CD4-positive, alpha-beta memory T cell (primary cell): Measurements from ENCODE around the gene SLC30A7. TPM values are rescaled to one million over a fixed set of nuclear protein-coding genes. Genes with fewer than 3 reads are reported as not detected.
A peak's percentile ranks its signal among the peaks of the same experiment; 100 is the strongest.
"Not testable (repeated sequence)": the region's sequence is repeated elsewhere in the genome, so short reads cannot be mapped to it uniquely, and the experiment has no call there.

ENCODE experiments used
- CTCF ChIA-PET: fragments of 350-600 bp; sonication (Branson Sonifier 250); formaldehyde crosslinking; loops from one replicate; lab custom pipeline; 2021; ENCODE audit warnings: inconsistent platforms; ENCODE audit not compliant: partially characterized antibody; lab: Charles Lee
- POLR2A ChIA-PET: fragments of 350-600 bp; sonication (Branson Sonifier 250); formaldehyde crosslinking; loops from one replicate; lab custom pipeline; 2021; ENCODE audit not compliant: partially characterized antibody; lab: Charles Lee
- DNase-seq, 5 donors: peaks; one replicate each; pipeline versions ENCODE4 v3.0.0 to v3.0.0-alpha.2; 2020 to 2022; ENCODE audit warnings: mixed read lengths in 1 of 5
- H3K27ac ChIP-seq: one replicate; pipeline ENCODE4 v1.7.0; 2013; ENCODE audit warnings: low read depth, low read length
- H3K27me3 ChIP-seq: 2 replicates; pipeline ENCODE4 v1.7.0; 2013; ENCODE audit warnings: mild to moderate bottlenecking, low read length, moderate library complexity; ENCODE audit not compliant: insufficient read depth
- H3K36me3 ChIP-seq: 2 replicates; pipeline ENCODE4 v1.7.0; 2013; ENCODE audit warnings: mild to moderate bottlenecking, low read length, moderate library complexity; ENCODE audit not compliant: insufficient read depth
- H3K4me1 ChIP-seq: 2 replicates; pipeline ENCODE4 v1.7.0; 2013; ENCODE audit warnings: mild to moderate bottlenecking, low read length, moderate library complexity; ENCODE audit not compliant: insufficient read depth
- H3K4me3 ChIP-seq, 2 donors: one replicate each; pipeline ENCODE4 v1.7.0; 2013; ENCODE audit warnings: low read length in 2 of 2, mild to moderate bottlenecking in 1 of 2
- H3K9me3 ChIP-seq, 2 donors: one replicate each; pipeline ENCODE4 v1.7.0; 2013; ENCODE audit warnings: low read length in 2 of 2, control low read depth in 1 of 2; ENCODE audit not compliant: control insufficient read depth in 1 of 2
- H3K27ac Mint-ChIP-seq, 7 donors: one replicate each; pipeline ENCODE4 v1.8.0; 2020 to 2021; ENCODE audit warnings: mixed read lengths in 7 of 7, mild to moderate bottlenecking in 6 of 7, inconsistent platforms in 3 of 7, moderate library complexity in 3 of 7
- H3K27me3 Mint-ChIP-seq, 2 donors: one replicate each; pipeline ENCODE4 v1.8.0; 2020 to 2021; ENCODE audit warnings: mixed read lengths in 2 of 2
- H3K36me3 Mint-ChIP-seq, 2 donors: one replicate each; pipeline ENCODE4 v1.8.0; 2020 to 2021; ENCODE audit warnings: mixed read lengths in 2 of 2, inconsistent platforms in 1 of 2, mild to moderate bottlenecking in 1 of 2
- H3K4me1 Mint-ChIP-seq, 4 donors: one replicate each; pipeline ENCODE4 v1.8.0; 2020 to 2021; ENCODE audit warnings: mixed read lengths in 4 of 4, mild to moderate bottlenecking in 1 of 4
- H3K4me3 Mint-ChIP-seq, 8 donors: one replicate each; pipeline ENCODE4 v1.8.0; 2020 to 2021; ENCODE audit warnings: mixed read lengths in 8 of 8, mild to moderate bottlenecking in 7 of 8, moderate library complexity in 6 of 8, inconsistent platforms in 3 of 8
- H3K9me3 Mint-ChIP-seq, 8 donors: one replicate each; pipeline ENCODE4 v1.8.0; 2020 to 2021; ENCODE audit warnings: mixed read lengths in 8 of 8, mild to moderate bottlenecking in 5 of 8, inconsistent platforms in 3 of 8, moderate library complexity in 1 of 8
- intact Hi-C: fragments of 100-400 bp; cut with micrococcal nuclease; formaldehyde crosslinking; loops from one replicate; pipeline ENCODE4 v1.15.1; 2023
- polyA plus RNA-seq, 2 donors: library from polyadenylated mRNA; unstranded; fragments of 300-500 nt; fragmentation: Illumina TruSeq; gene quantifications; one replicate each; pipeline ENCODE4 v1.2.3, GENCODE V29; 2021
- total RNA-seq, 2 experiments: library from RNA; stranded (reverse); gene quantifications; one replicate each; pipeline ENCODE4 v1.2.3, GENCODE V29; 2021

Gene SLC30A7
- total and polyA plus RNA-seq, 4 experiments from 2014 or later: 11.3 to 54.9 (median 34.7) TPM

DNA sequence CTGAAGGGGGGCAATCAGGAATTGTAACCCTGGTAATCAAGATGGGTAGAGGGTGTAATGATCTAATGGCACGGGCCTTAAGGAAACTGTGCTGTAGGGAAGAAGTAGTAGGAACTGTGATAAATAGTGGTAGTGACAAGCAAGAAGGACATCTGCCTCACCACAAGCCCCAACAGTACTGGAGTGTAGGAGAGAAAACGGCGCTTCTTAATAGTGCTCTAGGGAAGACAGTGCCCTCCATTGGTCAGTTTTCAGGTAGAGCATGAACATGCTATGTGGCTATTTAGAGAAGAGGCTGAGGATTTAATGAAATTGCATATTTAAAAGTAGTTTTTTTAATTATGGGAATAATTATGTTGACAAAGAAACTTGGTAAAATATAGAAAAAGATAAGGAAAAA lies 32.2 kb downstream of the SLC30A7 start:
- H3K4me3 ChIP-seq: peak overlapping the region in 1 of 2 donors; percentile 39
- Mint-ChIP-seq H3K9me3 (peaks cover 0 to 8% (median 3%) of the 10 kb centered on the region in 8 donors), H3K36me3 (peaks cover 28 to 36% of the 10 kb centered on the region in 2 donors), H3K27me3 (no peaks in the 10 kb centered on the region), H3K4me3 (no peak overlapping the region), H3K27ac (no peak overlapping the region), H3K4me1 (peaks cover 38 to 64% (median 49%) of the 10 kb centered on the region in 4 donors)
- H3K9me3 ChIP-seq: no peaks in the 10 kb centered on the region
- H3K27ac ChIP-seq: peak overlapping the region; percentile 50
- peaks cover 95% of the 10 kb centered on the region for H3K4me1 ChIP-seq
- intact Hi-C loops: loop anchor here (5.0 kb wide), 1 partner anchor 34 kb away; no protein-coding TSS in a partner anchor
- DNase-seq: no peak
- no peaks in the 10 kb centered on the region for H3K36me3 ChIP-seq
- CTCF ChIA-PET: interaction anchor here (0.7 to 7.8 kb wide), 5 partner anchors 309 to 430 kb away, joined by 4 to 129 read pairs (median 5); partner anchors contain the start of gene S1PR1
- H3K27me3 ChIP-seq: no peaks in the 10 kb centered on the region
- POLR2A ChIA-PET: interaction anchor here (0.7 to 10.1 kb wide), 37 partner anchors 9 to 429 kb away, joined by 3 to 335 read pairs (median 5); partner anchors contain the start of genes DPH5, S1PR1 and SLC30A7

GRCh38 chr1:100930494-100930893 lies 34.6 kb downstream of the SLC30A7 start:
- H3K9me3 Mint-ChIP-seq: peaks cover 0 to 28% (median 13%) of the 10 kb centered on the region in 8 donors
- H3K4me1 ChIP-seq: peaks cover 88% of the 10 kb centered on the region
- peak overlapping the region; percentile 86 to 95 (median 90) for H3K27ac Mint-ChIP-seq
- H3K9me3 ChIP-seq: no peaks in the 10 kb centered on the region
- peak overlapping the region; percentile 36 for H3K27ac ChIP-seq
- DNase-seq: peak in 4 of 5 donors; percentile 58 to 68 (median 66)
- ChIA-PET POLR2A (interaction anchor here (1.0 to 10.1 kb wide), 6 partner anchors 19 to 315 kb away, joined by 4 to 335 read pairs (median 17); partner anchors contain the start of genes S1PR1 and SLC30A7), CTCF (interaction anchor here (1.7 to 2.1 kb wide), 5 partner anchors 19 to 379 kb away, joined by 5 to 12 read pairs (median 8); no protein-coding TSS in a partner anchor)
- H3K4me1 Mint-ChIP-seq: peaks cover 42 to 66% (median 53%) of the 10 kb centered on the region in 4 donors
- H3K4me3 Mint-ChIP-seq: peak overlapping the region; percentile 23 to 84 (median 70)
- H3K27me3 ChIP-seq: no peaks in the 10 kb centered on the region
- no peaks in the 10 kb centered on the region for H3K27me3 Mint-ChIP-seq
- no peak overlapping the region for H3K4me3 ChIP-seq
- intact Hi-C loops: no loop called here
- no peaks in the 10 kb centered on the region for H3K36me3 ChIP-seq
- H3K36me3 Mint-ChIP-seq: peaks cover 36 to 42% of the 10 kb centered on the region in 2 donors

- intact Hi-C loops: no loop called here
- H3K9me3 Mint-ChIP-seq: peaks cover 0 to 31% (median 13%) of the 10 kb centered on the region in 8 donors
- H3K27me3 Mint-ChIP-seq: no peaks in the 10 kb centered on the region
- peaks cover 45 to 50% of the 10 kb centered on the region in 2 donors for H3K36me3 Mint-ChIP-seq
- Histone ChIP-seq H3K36me3 (peaks cover 8% of the 10 kb centered on the region), H3K4me3 (no peak overlapping the region), H3K27ac (peak overlapping the region; percentile 36), H3K9me3 (no peaks in the 10 kb centered on the region), H3K4me1 (peaks cover 87% of the 10 kb centered on the region), H3K27me3 (no peaks in the 10 kb centered on the region)
- CTCF ChIA-PET: interaction anchor here (1.0 to 2.0 kb wide), 5 partner anchors 17 to 357 kb away, joined by 3 to 18 read pairs (median 4); no protein-coding TSS in a partner anchor
- POLR2A ChIA-PET: interaction anchor here (0.6 to 2.0 kb wide), 10 partner anchors 11 to 525 kb away, joined by 3 to 13 read pairs (median 3); partner anchors contain the start of gene S1PR1
- peak overlapping the region; percentile 86 to 95 (median 90) for H3K27ac Mint-ChIP-seq
- no peak for DNase-seq
- H3K4me1 Mint-ChIP-seq: peaks cover 43 to 71% (median 58%) of the 10 kb centered on the region in 4 donors
- H3K4me3 Mint-ChIP-seq: peak overlapping the region in 5 of 8 donors; percentile 21 to 84 (median 70)
Observed at GRCh38 chr1:100931716-100932115, 35.8 kb downstream of the SLC30A7 start.

GRCh38 chr1:100933555-100933954 lies 37.7 kb downstream of the SLC30A7 start:
- Histone ChIP-seq H3K27ac (peak overlapping the region; percentile 7), H3K4me1 (peaks cover 68% of the 10 kb centered on the region)
- H3K36me3 ChIP-seq, H3K9me3 ChIP-seq, intact Hi-C loops, H3K4me3 ChIP-seq, H3K27me3 Mint-ChIP-seq, H3K27me3 ChIP-seq, DNase-seq: not testable (repeated sequence)
- Mint-ChIP-seq H3K4me3 (peak overlapping the region in 1 of 8 donors; percentile 52), H3K4me1 (peaks cover 47 to 84% (median 61%) of the 10 kb centered on the region in 4 donors), H3K9me3 (peaks cover 0 to 34% (median 16%) of the 10 kb centered on the region in 8 donors), H3K36me3 (peaks cover 61 to 65% of the 10 kb centered on the region in 2 donors), H3K27ac (peak overlapping the region; percentile 43 to 90 (median 67))
- POLR2A ChIA-PET: interaction anchor here (2.0 kb wide), 1 partner anchor 16 kb away, joined by 13 read pairs; no protein-coding TSS in a partner anchor
- CTCF ChIA-PET: interaction anchor here (0.7 to 1.7 kb wide), 7 partner anchors 12 to 355 kb away, joined by 3 to 7 read pairs (median 4); no protein-coding TSS in a partner anchor

- Mint-ChIP-seq H3K27me3 (no peaks in the 10 kb centered on the region), H3K36me3 (peaks cover 76 to 79% of the 10 kb centered on the region in 2 donors), H3K27ac (peak overlapping the region in 6 of 7 donors; percentile 19 to 67 (median 42)), H3K4me3 (peak overlapping the region in 4 of 8 donors; percentile 0 to 67 (median 30)), H3K4me1 (peaks cover 44 to 76% (median 57%) of the 10 kb centered on the region in 4 donors), H3K9me3 (peaks cover 0 to 34% (median 17%) of the 10 kb centered on the region in 8 donors)
- intact Hi-C loops: no loop called here
- H3K36me3 ChIP-seq: peaks cover 9% of the 10 kb centered on the region
- ChIA-PET CTCF (interaction anchor here (0.7 kb wide), 1 partner anchor 302 kb away, joined by 3 read pairs; no protein-coding TSS in a partner anchor), POLR2A (interaction anchor here (1.2 to 2.8 kb wide), 3 partner anchors 9 to 310 kb away, joined by 3 to 12 read pairs (median 4); partner anchors contain the start of gene S1PR1)
- no peak overlapping the region for H3K27ac ChIP-seq
- H3K4me3 ChIP-seq: no peak overlapping the region
- H3K9me3 ChIP-seq: no peaks in the 10 kb centered on the region
- DNase-seq: no peak
- H3K4me1 ChIP-seq: peaks cover 41% of the 10 kb centered on the region
- no peaks in the 10 kb centered on the region for H3K27me3 ChIP-seq
Observed at GRCh38 chr1:100936194-100936967, 40.5 kb downstream of the SLC30A7 start.

DNA sequence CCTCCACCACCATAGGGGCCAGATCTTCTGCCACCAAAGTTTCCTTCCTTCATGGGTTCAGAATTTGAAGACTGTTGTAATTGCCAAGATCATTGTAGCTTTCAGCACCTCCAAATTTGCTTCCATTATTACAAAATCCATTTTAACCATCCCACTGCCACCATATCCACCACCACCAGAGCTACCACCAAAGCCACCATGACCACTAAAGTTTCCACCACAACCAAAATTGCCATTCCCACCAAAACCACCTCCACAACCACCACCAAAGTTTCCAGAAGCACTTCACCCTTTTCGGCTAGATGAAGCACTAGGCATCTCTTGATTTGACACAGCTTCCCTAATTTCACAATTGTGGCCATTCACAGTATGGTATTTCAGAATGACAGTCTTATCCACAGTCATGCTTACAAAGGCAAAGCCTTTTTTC lies 45.2 kb downstream of the SLC30A7 start:
- Histone ChIP-seq H3K36me3 (peaks cover 7% of the 10 kb centered on the region), H3K27me3 (no peaks in the 10 kb centered on the region), H3K27ac (no peak overlapping the region), H3K4me1 (peaks cover 26% of the 10 kb centered on the region), H3K4me3 (no peak overlapping the region), H3K9me3 (no peaks in the 10 kb centered on the region)
- H3K4me1 Mint-ChIP-seq: peaks cover 39 to 67% (median 51%) of the 10 kb centered on the region in 4 donors
- H3K4me3 Mint-ChIP-seq: peak overlapping the region in 5 of 8 donors; percentile 16 to 60 (median 44)
- CTCF ChIA-PET: interaction anchor here (1.1 to 1.6 kb wide), 2 partner anchors 8 to 12 kb away, joined by 3 to 5 read pairs; no protein-coding TSS in a partner anchor
- peaks cover under 1 to 45% (median 29%) of the 10 kb centered on the region in 8 donors for H3K9me3 Mint-ChIP-seq
- intact Hi-C loops: no loop called here
- H3K27ac Mint-ChIP-seq: peak overlapping the region in 4 of 7 donors; percentile 15 to 88 (median 67)
- H3K36me3 Mint-ChIP-seq: peaks cover 79% of the 10 kb centered on the region in 2 donors
- POLR2A ChIA-PET: interaction anchor here (0.8 to 3.4 kb wide), 7 partner anchors 8 to 298 kb away, joined by 3 to 14 read pairs (median 6); no protein-coding TSS in a partner anchor
- no peak for DNase-seq
- no peaks in the 10 kb centered on the region for H3K27me3 Mint-ChIP-seq
